GM21423 (cell line): ENCODE results near the gene HIVEP3.
A peak's percentile ranks its signal among the peaks of the same experiment; 100 is the strongest.

Experiments used
- ATAC-seq: cut with Tn5 transposase; IDR thresholded peaks from one replicate; pipeline ENCODE4 v1.9.1; 2021; ENCODE audit warnings: mild to moderate bottlenecking, moderate library complexity; ENCODE audit not compliant: unreplicated experiment

HIVEP3 gene

DNA sequence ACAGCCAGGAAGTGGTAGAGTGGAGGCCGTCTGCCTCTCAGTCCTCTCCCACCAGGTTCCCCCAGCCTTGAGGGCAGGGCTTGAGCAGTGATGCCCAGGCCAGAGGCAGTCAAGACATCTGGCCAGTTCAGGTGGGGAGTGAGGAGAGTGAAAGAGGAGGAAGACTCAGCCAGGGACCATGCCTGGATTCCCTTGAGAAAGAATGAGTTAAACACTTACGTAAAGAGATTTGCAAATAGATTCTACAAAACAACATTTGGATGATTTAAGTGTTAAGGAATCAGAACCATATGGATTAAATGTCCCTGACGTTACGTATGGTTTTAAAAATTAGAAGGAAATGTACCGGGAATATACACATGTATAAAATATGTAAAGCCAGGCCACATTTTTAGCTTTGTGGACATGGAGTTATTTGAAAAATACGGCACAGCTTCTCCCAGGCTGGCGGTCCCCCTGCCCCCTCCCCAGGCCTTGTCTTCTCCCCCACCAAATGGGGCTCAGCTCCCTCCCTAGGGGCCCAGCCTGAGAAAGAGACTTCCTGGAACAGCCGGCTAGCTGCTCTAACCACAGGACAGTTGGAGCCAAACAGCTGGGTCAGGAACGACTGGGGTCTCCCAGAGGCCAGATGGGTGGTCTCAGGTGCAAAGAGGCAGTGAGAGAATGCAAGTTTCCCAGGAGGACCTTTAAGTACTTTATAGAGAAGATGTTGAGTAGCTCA, 245.9 kb downstream of the HIVEP3 start:
- ATAC-seq, result no peak

DNA sequence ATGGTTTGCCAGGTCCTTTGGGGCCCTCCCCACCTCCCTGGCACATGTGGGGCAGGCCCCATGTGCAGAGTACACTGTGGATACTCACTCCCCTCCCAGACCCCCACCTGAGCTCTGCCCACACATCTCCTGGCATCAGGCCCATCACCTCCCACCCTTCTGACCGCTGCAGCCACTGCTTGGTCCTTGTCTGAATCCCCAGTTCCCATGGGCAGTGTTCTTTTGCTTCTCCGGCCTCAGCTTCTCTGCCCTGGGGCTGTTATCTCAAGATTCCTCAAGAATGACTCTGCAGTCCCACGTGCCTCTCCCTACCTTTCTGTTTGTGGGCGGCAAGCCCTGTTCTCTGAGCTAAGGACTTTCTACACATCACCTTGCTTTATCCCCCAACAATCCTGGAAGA, 246.5 kb downstream of the HIVEP3 start:
- ATAC-seq, result no peak

DNA sequence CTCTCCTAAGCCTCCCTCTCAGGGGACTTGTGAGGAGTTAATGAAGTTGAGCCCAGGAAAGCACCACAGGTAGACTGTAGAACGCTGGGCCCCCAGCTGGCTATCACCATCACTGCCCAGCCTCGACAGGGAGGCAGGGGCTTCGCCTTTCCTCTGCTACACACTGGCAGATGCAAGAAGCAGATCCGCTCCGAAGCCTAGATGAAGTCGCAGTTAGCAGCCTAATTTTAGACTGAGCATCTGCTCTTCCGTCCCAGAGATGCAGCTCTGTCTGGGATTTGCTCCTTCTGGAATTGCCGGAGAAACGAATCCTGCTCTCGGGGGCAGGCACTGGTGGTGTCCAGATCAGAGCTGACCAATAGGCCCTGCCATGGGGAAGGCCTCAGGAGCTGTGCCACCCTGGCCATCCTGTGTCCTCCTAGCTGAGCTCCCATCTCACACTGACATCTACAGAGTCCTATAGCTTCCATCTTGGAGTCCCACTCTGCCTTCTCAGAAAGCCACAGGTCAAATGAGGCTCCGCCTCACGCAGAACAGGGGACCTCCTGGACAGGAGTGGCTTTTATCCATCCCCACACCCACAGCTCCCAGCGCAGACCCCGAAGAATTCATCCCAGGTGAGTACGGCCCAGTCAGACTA, 247.5 kb downstream of the HIVEP3 start:
- no peak for ATAC-seq

GRCh38 chr1:41670217-41670957, 248.3 kb downstream of the HIVEP3 start:
- no peak for ATAC-seq

GRCh38 chr1:41668967-41669366, 249.8 kb downstream of the HIVEP3 start:
- ATAC-seq, result no peak

- ATAC-seq, result no peak
These were observed 250.6 kb downstream of the HIVEP3 start for GRCh38 chr1:41668054-41668660.

DNA sequence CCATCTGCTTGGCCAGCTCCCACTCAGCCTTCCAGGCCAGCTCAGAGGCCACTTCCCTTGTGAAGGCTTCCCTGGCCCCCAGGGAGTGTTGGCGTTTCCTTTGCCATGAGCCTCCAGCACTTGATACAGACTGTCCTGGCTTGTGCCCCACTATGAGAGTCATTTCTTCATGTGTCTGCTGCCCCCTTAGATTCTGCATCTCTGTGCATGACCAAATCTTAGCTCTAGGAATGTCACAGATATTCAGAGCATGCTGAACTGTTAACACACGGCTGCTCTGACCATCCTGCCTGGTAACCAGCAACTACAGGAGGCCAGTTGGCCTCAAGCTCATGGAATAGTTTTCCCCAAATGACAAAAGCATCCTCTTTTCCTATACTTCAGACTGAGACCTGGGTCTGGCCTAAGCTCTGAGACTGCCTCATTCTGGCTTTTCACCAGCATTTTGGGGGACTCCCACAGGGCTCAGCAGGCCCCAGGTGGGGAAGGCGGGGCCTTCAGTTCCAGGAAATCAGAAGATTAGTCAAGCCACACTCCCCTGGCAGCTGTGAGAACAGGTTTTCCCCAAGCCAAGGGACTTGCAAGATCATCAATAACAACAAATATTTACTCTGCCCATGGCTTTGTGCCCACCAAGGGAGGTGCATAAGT, 251.6 kb downstream of the HIVEP3 start:
- peak; percentile 57 for ATAC-seq

GRCh38 chr1:41665962-41666917, 252.5 kb downstream of the HIVEP3 start:
- no peak for ATAC-seq

DNA sequence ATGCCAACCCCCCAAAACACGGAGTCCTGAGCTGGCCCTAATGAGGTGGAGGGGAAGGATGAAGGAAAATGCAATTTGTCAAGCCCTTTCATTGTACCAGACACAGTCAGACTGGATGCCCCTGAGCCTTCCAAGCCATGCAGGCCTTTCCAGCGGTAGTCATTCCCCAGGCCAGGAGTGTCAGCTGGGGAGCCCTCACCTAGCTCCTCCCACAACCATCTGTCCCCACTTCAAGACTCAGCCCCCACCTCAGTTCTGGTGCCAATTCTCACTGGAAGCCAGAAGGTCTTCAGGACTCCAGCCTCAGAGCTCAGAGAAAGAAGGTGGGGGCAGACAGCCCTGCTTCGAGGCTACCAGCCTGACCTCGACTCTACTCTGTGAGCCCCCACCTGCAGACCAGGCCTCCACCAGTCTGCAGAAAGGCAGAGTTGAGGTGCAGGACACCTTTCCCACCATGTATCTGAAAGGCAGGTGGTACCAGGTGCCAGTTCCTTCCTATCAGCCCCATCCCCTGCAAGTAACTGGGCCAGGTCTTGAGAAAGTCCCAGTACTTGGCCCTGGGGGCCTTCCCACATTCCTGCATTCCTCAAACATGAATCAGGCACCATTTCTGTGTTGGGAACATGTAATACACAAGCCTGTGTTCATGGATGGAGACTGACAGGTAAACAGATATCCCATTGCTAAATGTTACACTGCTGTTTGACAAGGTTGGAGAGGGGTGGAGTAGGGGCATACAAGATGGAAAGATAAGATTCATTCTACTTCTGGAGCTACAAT, 253.7 kb downstream of the HIVEP3 start:
- ATAC-seq, result no peak

DNA sequence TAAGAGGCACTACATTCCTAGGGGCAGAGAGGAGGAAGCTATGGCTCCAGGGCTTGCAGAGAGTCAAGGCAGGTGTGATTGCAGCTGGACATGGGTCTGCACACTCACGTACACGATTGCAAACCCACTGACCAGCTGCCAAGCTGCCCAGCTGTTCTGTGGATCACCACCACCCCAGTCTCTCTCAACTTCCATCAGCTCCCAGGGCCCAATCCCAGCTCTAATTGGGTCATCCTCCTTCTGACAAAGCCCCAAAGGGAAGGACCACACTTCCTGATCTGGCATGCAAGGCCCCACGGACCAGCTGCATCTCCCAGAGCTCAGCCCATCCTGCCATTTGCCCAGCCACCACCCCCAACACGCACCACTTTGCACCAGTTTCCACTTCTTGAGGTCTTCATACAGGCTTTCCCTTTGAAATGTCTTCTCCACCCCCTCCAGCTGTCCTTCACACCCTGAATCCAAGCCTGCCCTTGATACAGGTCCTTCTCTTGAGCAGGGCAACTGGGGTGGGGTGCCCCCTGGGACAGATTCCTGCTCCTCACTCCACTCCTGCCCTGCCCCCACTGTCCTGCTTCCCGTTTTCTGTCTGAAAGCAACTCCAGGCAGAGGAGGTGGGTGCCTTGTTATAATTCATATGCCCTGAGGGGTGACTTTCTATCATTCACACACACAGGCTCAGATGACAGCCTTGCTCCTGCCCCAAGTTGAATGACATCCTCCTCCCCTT, 254.9 kb downstream of the HIVEP3 start:
- ATAC-seq, result no peak

DNA sequence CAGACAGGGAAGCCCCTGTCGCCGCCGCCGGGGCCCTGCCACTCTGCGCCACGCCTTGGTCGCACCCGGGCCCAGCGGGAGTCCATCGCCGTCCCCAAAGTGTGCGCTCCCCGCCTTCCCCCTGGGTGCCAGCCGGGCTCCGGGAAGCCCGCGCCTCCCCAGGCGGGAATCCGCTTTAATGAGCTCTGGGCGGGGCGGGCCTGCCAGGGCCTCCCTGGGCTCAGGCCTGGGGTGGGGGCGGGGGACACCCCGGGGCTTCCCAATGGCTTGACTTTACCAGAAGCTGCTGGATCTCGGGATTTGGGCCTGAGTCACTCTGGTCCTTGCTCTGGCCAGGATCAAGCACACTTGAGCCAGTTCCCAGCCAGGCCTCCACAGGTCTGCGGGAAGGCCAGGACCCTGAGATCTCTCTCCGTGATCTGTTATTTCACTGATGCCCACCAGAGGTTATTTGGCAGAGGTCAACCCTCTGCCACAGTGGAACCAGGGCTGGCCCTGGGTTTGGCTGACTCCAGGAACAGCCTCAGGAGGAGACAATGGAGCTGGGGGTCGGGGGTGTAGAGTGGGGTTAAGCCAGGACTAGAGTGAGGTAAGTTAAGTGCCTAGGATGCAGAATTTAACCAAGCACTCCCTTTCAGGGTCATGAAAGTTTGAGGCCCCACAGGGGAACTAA, 255.8 kb downstream of the HIVEP3 start:
- ATAC-seq, result peak; percentile 6

DNA sequence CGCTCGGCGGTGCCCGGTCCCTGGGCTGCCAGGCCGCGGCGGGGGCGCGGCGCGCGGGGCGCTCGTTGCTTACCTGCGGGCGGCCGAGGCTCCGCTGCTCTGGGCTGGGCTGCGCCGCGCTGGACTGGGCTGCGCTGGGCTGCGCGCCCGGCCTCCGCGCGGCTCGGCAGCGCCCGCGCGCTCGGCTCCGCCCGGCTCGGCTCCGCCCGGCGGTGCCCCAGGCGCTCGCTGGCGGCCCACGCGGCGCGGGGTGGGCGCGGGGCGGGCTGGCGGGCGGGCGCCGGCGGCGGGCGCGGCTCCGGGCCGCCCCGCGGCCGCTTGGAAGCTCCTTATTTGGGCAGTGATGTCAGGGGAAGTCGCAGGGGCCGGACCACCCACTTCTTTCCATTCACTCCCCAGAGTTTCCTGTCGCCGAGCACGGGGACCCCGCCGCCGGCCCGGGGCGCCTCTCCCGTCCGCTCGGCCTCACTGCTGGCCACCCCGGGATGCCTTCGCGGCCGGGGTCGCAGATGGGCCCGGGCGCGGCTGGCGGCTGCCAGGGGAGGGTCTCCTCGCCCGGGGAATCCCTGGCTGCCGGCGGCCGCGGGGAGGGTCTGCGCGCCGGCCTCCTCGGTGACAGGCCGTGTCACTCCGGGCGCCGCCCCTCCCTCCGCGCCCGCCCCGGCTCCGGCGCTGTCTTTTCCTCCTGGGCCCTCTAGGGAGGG, 256.5 kb downstream of the HIVEP3 start:
- ATAC-seq, result peak; percentile 54

DNA sequence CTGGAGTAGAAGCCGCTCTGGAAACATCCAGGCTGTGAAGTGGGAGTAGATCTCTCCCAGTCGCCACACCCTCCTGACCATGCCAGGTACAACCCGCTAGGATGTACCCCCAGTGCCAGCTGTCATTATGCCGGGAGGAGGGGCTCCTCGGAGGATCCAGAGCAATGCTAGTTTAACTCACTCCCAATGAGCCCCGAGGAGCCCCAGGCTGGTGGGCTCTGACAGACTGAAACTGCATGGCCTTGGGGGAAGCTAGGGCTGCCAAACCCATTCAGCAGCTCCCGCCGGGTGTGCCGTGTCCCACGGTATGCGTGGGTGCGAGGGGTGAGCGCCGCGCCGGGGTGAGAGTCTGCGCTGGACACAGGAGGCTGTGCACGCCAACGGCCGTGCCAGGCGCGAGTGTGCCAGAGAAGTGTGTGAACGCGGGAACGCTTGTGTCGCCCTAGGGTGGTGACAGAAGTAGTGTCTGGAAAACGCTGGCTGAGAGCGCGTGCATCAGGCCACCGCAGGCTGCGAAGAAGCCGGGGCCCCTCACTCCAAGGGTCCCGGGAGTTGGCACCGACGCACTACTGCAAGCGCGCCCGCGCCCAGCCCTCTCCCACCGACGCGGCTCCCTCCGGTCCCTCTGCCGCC, 257.2 kb downstream of the HIVEP3 start:
- no peak for ATAC-seq

GRCh38 chr1:41660570-41661427, 257.9 kb downstream of the HIVEP3 start:
- ATAC-seq, result no peak

DNA sequence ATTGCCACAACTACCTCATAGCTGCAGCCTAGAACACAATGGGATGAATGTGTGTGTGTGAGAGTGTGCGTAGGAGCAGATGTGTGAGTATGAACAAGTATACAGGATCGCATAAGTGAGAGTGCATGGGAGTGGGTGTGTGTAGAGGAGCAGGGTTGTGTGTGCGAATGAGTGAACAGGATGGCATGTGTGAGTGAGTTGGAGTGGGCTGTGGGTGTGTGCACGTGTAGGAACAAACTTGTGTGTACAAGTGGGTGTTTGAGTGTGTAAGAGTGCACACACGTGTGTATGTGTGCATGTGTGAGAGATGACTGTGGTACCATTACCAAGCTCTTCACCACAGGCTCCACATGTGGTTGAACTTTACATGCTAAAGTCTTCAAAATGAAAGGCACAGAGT, 258.8 kb downstream of the HIVEP3 start:
- ATAC-seq, result no peak

- no peak for ATAC-seq
These were observed 259.6 kb downstream of the HIVEP3 start for GRCh38 chr1:41659159-41659495.
